ENCODE data around the gene MX2. TPM values are rescaled to one million over a fixed set of nuclear protein-coding genes. Genes with fewer than 3 reads are reported as not detected.
A peak's percentile ranks its signal among the peaks of the same experiment; 100 is the strongest.
"Not testable (repeated sequence)": the region's sequence is repeated elsewhere in the genome, so short reads cannot be mapped to it uniquely, and the experiment has no call there.

Gene MX2
- total RNA-seq, 1 donor from 2014 or later = 6.1 TPM

- no peak overlapping the region for H3K27ac Mint-ChIP-seq
- H3K36me3 Mint-ChIP-seq (ENCODE audit: low read depth) = no peaks in the 10 kb centered on the region
- H3K4me1 Mint-ChIP-seq (ENCODE audit: low read depth) = no peaks in the 10 kb centered on the region
- H3K27me3 Mint-ChIP-seq (ENCODE audit: low read depth) = peaks cover 24% of the 10 kb centered on the region
- no peak overlapping the region for H3K4me3 Mint-ChIP-seq (ENCODE audit: low read depth)
- H3K9me3 Mint-ChIP-seq = peaks cover 4% of the 10 kb centered on the region
- DNase-seq (ENCODE audit: low spot score) = no peak
- intact Hi-C loops (cut with micrococcal nuclease) = no loop called here
Measured at GRCh38 chr21:41345934-41346685, 15.7 kb upstream of the MX2 start.

- Mint-ChIP-seq H3K9me3 (peaks cover 4% of the 10 kb centered on the region), H3K36me3 (ENCODE audit: low read depth) (no peaks in the 10 kb centered on the region), H3K27ac (no peak overlapping the region), H3K27me3 (ENCODE audit: low read depth) (peaks cover 19% of the 10 kb centered on the region), H3K4me3 (ENCODE audit: low read depth) (no peak overlapping the region), H3K4me1 (ENCODE audit: low read depth) (no peaks in the 10 kb centered on the region)
- DNase-seq (ENCODE audit: low spot score) = no peak
- intact Hi-C loops (cut with micrococcal nuclease) = no loop called here
Measured at GRCh38 chr21:41346758-41347157, 15.1 kb upstream of the MX2 start.

GRCh38 chr21:41348434-41348833 lies 13.4 kb upstream of the MX2 start:
- Mint-ChIP-seq H3K4me3 (ENCODE audit: low read depth) (no peak overlapping the region), H3K27me3 (ENCODE audit: low read depth) (peaks cover 15% of the 10 kb centered on the region), H3K27ac (no peak overlapping the region), H3K4me1 (ENCODE audit: low read depth) (no peaks in the 10 kb centered on the region), H3K9me3 (no peaks in the 10 kb centered on the region), H3K36me3 (ENCODE audit: low read depth) (no peaks in the 10 kb centered on the region)
- DNase-seq (ENCODE audit: low spot score) = no peak
- intact Hi-C loops (cut with micrococcal nuclease) = no loop called here

- Mint-ChIP-seq H3K27ac (no peak overlapping the region), H3K27me3 (ENCODE audit: low read depth) (peaks cover 19% of the 10 kb centered on the region), H3K36me3 (ENCODE audit: low read depth) (no peaks in the 10 kb centered on the region), H3K9me3 (no peaks in the 10 kb centered on the region), H3K4me1 (ENCODE audit: low read depth) (no peaks in the 10 kb centered on the region), H3K4me3 (ENCODE audit: low read depth) (no peak overlapping the region)
- intact Hi-C loops (cut with micrococcal nuclease) = no loop called here
- no peak for DNase-seq (ENCODE audit: low spot score)
Measured at GRCh38 chr21:41349126-41349525, 12.7 kb upstream of the MX2 start.

GRCh38 chr21:41349619-41350390 lies 12.0 kb upstream of the MX2 start:
- intact Hi-C loops (cut with micrococcal nuclease) = no loop called here
- no peaks in the 10 kb centered on the region for H3K9me3 Mint-ChIP-seq
- H3K27me3 Mint-ChIP-seq (ENCODE audit: low read depth) = peaks cover 24% of the 10 kb centered on the region
- no peak overlapping the region for H3K27ac Mint-ChIP-seq
- H3K4me1 Mint-ChIP-seq (ENCODE audit: low read depth) = no peaks in the 10 kb centered on the region
- no peak overlapping the region for H3K4me3 Mint-ChIP-seq (ENCODE audit: low read depth)
- DNase-seq (ENCODE audit: low spot score) = no peak
- H3K36me3 Mint-ChIP-seq (ENCODE audit: low read depth) = no peaks in the 10 kb centered on the region

GRCh38 chr21:41350436-41351155 lies 11.2 kb upstream of the MX2 start:
- Mint-ChIP-seq H3K9me3 (no peaks in the 10 kb centered on the region), H3K27ac (no peak overlapping the region), H3K4me1 (ENCODE audit: low read depth) (no peaks in the 10 kb centered on the region), H3K27me3 (ENCODE audit: low read depth) (peaks cover 28% of the 10 kb centered on the region), H3K36me3 (ENCODE audit: low read depth) (no peaks in the 10 kb centered on the region), H3K4me3 (ENCODE audit: low read depth) (no peak overlapping the region)
- intact Hi-C loops (cut with micrococcal nuclease) = no loop called here
- no peak for DNase-seq (ENCODE audit: low spot score)

- H3K4me1 Mint-ChIP-seq (ENCODE audit: low read depth) = peaks cover 25% of the 10 kb centered on the region
- no peak for DNase-seq (ENCODE audit: low spot score)
Measured at GRCh38 chr21:41357546-41357945, 4.3 kb upstream of the MX2 start.

GRCh38 chr21:41358193-41359166 lies 3.3 kb upstream of the MX2 start:
- Mint-ChIP-seq H3K36me3 (ENCODE audit: low read depth) (no peaks in the 10 kb centered on the region), H3K27ac (no peak overlapping the region), H3K4me3 (ENCODE audit: low read depth) (no peak overlapping the region), H3K4me1 (ENCODE audit: low read depth) (peaks cover 32% of the 10 kb centered on the region), H3K27me3 (ENCODE audit: low read depth) (peaks cover 28% of the 10 kb centered on the region), H3K9me3 (no peaks in the 10 kb centered on the region)
- intact Hi-C loops (cut with micrococcal nuclease) = no loop called here
- DNase-seq (ENCODE audit: low spot score) = peak; percentile 7

More at GRCh38 chr21:41357546-41357945, 4.3 kb upstream of the MX2 start:
- Mint-ChIP-seq H3K27me3 (ENCODE audit: low read depth) (peaks cover 34% of the 10 kb centered on the region), H3K4me3 (ENCODE audit: low read depth) (no peak overlapping the region), H3K27ac (no peak overlapping the region), H3K36me3 (ENCODE audit: low read depth) (no peaks in the 10 kb centered on the region), H3K9me3 (no peaks in the 10 kb centered on the region)
- intact Hi-C loops (cut with micrococcal nuclease) = no loop called here

- no peaks in the 10 kb centered on the region for H3K9me3 Mint-ChIP-seq
- peaks cover 37% of the 10 kb centered on the region for H3K4me1 Mint-ChIP-seq (ENCODE audit: low read depth)
- peaks cover 21% of the 10 kb centered on the region for H3K27me3 Mint-ChIP-seq (ENCODE audit: low read depth)
- intact Hi-C loops (cut with micrococcal nuclease) = no loop called here
- no peak overlapping the region for H3K27ac Mint-ChIP-seq
- H3K4me3 Mint-ChIP-seq (ENCODE audit: low read depth) = no peak overlapping the region
- no peaks in the 10 kb centered on the region for H3K36me3 Mint-ChIP-seq (ENCODE audit: low read depth)
- peak; percentile 7 for DNase-seq (ENCODE audit: low spot score)
Measured at GRCh38 chr21:41359286-41359685, 2.5 kb upstream of the MX2 start.

GRCh38 chr21:41359754-41360071 lies 2.1 kb upstream of the MX2 start:
- H3K4me1 Mint-ChIP-seq (ENCODE audit: low read depth) = peaks cover 37% of the 10 kb centered on the region
- DNase-seq (ENCODE audit: low spot score); H3K9me3 Mint-ChIP-seq; H3K4me3 Mint-ChIP-seq (ENCODE audit: low read depth); H3K36me3 Mint-ChIP-seq (ENCODE audit: low read depth); H3K27ac Mint-ChIP-seq: not testable (repeated sequence)
- intact Hi-C loops (cut with micrococcal nuclease) = loop anchor here (5.0 kb wide), 1 partner anchor 643 kb away; no protein-coding TSS in a partner anchor
- peaks cover 17% of the 10 kb centered on the region for H3K27me3 Mint-ChIP-seq (ENCODE audit: low read depth)

GRCh38 chr21:41360072-41360821 lies 1.6 kb upstream of the MX2 start:
- H3K9me3 Mint-ChIP-seq = no peaks in the 10 kb centered on the region
- H3K27ac Mint-ChIP-seq = no peak overlapping the region
- peaks cover 37% of the 10 kb centered on the region for H3K4me1 Mint-ChIP-seq (ENCODE audit: low read depth)
- H3K27me3 Mint-ChIP-seq (ENCODE audit: low read depth) = peaks cover 13% of the 10 kb centered on the region
- intact Hi-C loops (cut with micrococcal nuclease) = loop anchor here (5.0 kb wide), 1 partner anchor 642 kb away; no protein-coding TSS in a partner anchor
- H3K36me3 Mint-ChIP-seq (ENCODE audit: low read depth) = no peaks in the 10 kb centered on the region
- DNase-seq (ENCODE audit: low spot score) = no peak
- no peak overlapping the region for H3K4me3 Mint-ChIP-seq (ENCODE audit: low read depth)

Data from activated T-helper 2 cell treated with anti-CD3 and anti-CD28 coated beads, Interferon-gamma antibody, Interleukin-2, Interleukin-4, amounts not matched to agents 10 μg/mL and 5 μg/mL and 100 μg/mL, durations not matched to agents 14 hours and 24 hours and 36 hours (primary cell).